Left ventricle myocardium inferior (tissue), 1 donor: Measurements from ENCODE around the gene TMEM178A. TPM values are rescaled to one million over a fixed set of nuclear protein-coding genes. Genes with fewer than 3 reads are reported as not detected.

ENCODE experiments used
- DNase-seq: peaks from one replicate; pipeline ENCODE4 v3.0.0-alpha.2; 2020
- H3K27ac ChIP-seq: fragments of 200-600 bp; replicated peaks from 2 replicates; pipeline ENCODE4 v1.8.0; 2021
- H3K27me3 ChIP-seq: fragments of 200-600 bp; 2 replicates; pipeline ENCODE4 v1.8.0; 2021; ENCODE audit warnings: low read depth
- H3K36me3 ChIP-seq: fragments of 200-600 bp; 2 replicates; pipeline ENCODE4 v1.8.0; 2021
- H3K4me1 ChIP-seq: fragments of 200-600 bp; 2 replicates; pipeline ENCODE4 v1.8.0; 2021
- H3K4me3 ChIP-seq: fragments of 200-600 bp; 2 replicates; pipeline ENCODE4 v1.8.0; 2021; ENCODE audit warnings: mild to moderate bottlenecking, moderate library complexity
- H3K9me3 ChIP-seq: fragments of 200-600 bp; replicated peaks from 2 replicates; pipeline ENCODE4 v1.8.0; 2021
- CTCF ChIP-seq: fragments of 200-600 bp; IDR thresholded peaks from 2 replicates; pipeline ENCODE4 v1.8.0; 2021; ENCODE audit warnings: antibody characterized with exemption, mild to moderate bottlenecking, borderline replicate concordance
- intact Hi-C: fragments of 100-400 bp; cut with micrococcal nuclease; formaldehyde crosslinking; loops from one replicate; pipeline ENCODE4 v1.11.0; 2022
- total RNA-seq: library from RNA; stranded (reverse); fragmentation: NEBNext Ultra II Directional; extraction: Animal tissue kit (Norgen Biotek cat#: 25700); gene quantifications from one replicate; pipeline ENCODE4 v1.2.1, GENCODE V29; 2021
- donor health status: DM: no; HTN: yes; CAD: no; lungs with severe emphysema.

The TMEM178A gene
- total RNA-seq, 1 donor from 2014 or later: 3.6 TPM

GRCh38 chr2:39730276-39730675 lies 64.6 kb downstream of the TMEM178A start:
- no peaks in the 10 kb centered on the region for H3K27me3 ChIP-seq
- peaks cover 16% of the 10 kb centered on the region for H3K36me3 ChIP-seq
- no peaks in the 10 kb centered on the region for H3K9me3 ChIP-seq
- no peak for TF ChIP-seq CTCF
- H3K4me3 ChIP-seq: no peak overlapping the region
- intact Hi-C loops: no loop called here
- DNase-seq: no peak
- no peak overlapping the region for H3K27ac ChIP-seq
- peaks cover 20% of the 10 kb centered on the region for H3K4me1 ChIP-seq

GRCh38 chr2:39730685-39731302 lies 65.1 kb downstream of the TMEM178A start:
- peaks cover 21% of the 10 kb centered on the region for H3K36me3 ChIP-seq
- H3K9me3 ChIP-seq: no peaks in the 10 kb centered on the region
- peak; percentile 66 for TF ChIP-seq CTCF
- H3K4me3 ChIP-seq: no peak overlapping the region
- no peaks in the 10 kb centered on the region for H3K27me3 ChIP-seq
- intact Hi-C loops: no loop called here
- H3K4me1 ChIP-seq: peaks cover 20% of the 10 kb centered on the region
- no peak overlapping the region for H3K27ac ChIP-seq
- no peak for DNase-seq

- no peak overlapping the region for H3K27ac ChIP-seq
- no peak overlapping the region for H3K4me3 ChIP-seq
- intact Hi-C loops: no loop called here
- TF ChIP-seq CTCF: no peak
- no peaks in the 10 kb centered on the region for H3K27me3 ChIP-seq
- H3K36me3 ChIP-seq: peaks cover 28% of the 10 kb centered on the region
- H3K4me1 ChIP-seq: peaks cover 20% of the 10 kb centered on the region
- no peak for DNase-seq
- H3K9me3 ChIP-seq: no peaks in the 10 kb centered on the region
These were observed 65.8 kb downstream of the TMEM178A start for GRCh38 chr2:39731546-39731945.

GRCh38 chr2:39732482-39732881 lies 66.8 kb downstream of the TMEM178A start:
- no peak for TF ChIP-seq CTCF
- intact Hi-C loops: no loop called here
- no peak overlapping the region for H3K4me3 ChIP-seq
- H3K27me3 ChIP-seq: no peaks in the 10 kb centered on the region
- peaks cover 20% of the 10 kb centered on the region for H3K4me1 ChIP-seq
- no peak overlapping the region for H3K27ac ChIP-seq
- DNase-seq: no peak
- peaks cover 35% of the 10 kb centered on the region for H3K36me3 ChIP-seq
- H3K9me3 ChIP-seq: no peaks in the 10 kb centered on the region

- peaks cover 20% of the 10 kb centered on the region for H3K4me1 ChIP-seq
- H3K27me3 ChIP-seq: no peaks in the 10 kb centered on the region
- H3K27ac ChIP-seq: no peak overlapping the region
- peaks cover 40% of the 10 kb centered on the region for H3K36me3 ChIP-seq
- intact Hi-C loops: no loop called here
- DNase-seq: no peak
- no peak for TF ChIP-seq CTCF
- H3K4me3 ChIP-seq: no peak overlapping the region
- no peaks in the 10 kb centered on the region for H3K9me3 ChIP-seq
These were observed 67.5 kb downstream of the TMEM178A start for GRCh38 chr2:39733070-39733674.
